Hepatocyte (in vitro differentiated cells): ENCODE results near the gene RO60.

ENCODE experiments used
- EZH2 ChIP-seq: fragments of 200-600 bp; sonication (generic); IDR thresholded peaks from 2 replicates; pipeline ENCODE4 v1.6.1; 2016; ENCODE audit warnings: antibody characterized with exemption, mild to moderate bottlenecking, borderline replicate concordance
- EZH2phosphoT487 ChIP-seq: fragments of 200-600 bp; sonication (generic); IDR thresholded peaks from one replicate; pipeline ENCODE4 v1.6.1; 2018; ENCODE audit warnings: antibody characterized with exemption, mild to moderate bottlenecking, low read depth, moderate library complexity; ENCODE audit not compliant: unreplicated experiment, severe bottlenecking
- TF ChIP-seq, protein P1 (sequence below): fragments of 200-600 bp; sonication (generic); IDR thresholded peaks from 2 replicates; pipeline ENCODE4 v1.5.1; 2016; ENCODE audit warnings: antibody characterized with exemption, mild to moderate bottlenecking; ENCODE audit not compliant: poor library complexity

DNA sequence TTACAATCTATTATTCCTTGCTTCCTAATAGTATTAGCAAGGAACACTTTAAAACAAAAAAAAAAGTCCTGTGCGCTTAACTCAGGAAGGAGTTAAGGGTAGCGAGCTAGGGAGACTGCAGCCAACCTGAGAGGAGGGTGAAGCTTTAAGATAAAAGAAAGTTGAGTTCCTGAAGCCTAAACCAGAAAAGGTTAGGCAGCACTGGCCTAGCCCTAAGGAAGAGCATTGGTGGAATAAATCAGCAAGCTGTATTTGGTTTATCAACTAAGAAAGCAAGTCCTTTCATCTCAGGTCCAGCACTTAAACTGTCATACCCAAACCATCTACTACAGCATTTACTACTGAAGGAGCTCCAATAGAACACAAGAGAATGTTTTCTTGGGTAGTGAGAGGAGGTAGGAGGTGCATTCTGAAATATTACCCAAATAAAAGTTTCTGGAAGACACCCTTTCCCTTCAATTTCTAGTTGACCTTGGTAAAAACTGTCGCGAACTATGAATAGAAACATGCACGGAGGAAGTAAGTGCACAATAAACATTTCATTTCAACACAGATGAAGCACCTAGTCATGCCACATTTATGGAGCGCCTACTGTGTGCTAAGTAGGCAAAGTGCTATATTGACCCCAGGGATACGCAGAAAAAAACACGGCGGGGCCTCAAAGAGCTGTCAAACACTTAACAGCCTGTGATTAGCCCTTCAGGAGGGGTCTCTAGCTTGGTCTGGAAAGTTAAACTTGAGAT is 44.5 kb downstream of the RO60 start:
- TF ChIP-seq, protein P1, sequence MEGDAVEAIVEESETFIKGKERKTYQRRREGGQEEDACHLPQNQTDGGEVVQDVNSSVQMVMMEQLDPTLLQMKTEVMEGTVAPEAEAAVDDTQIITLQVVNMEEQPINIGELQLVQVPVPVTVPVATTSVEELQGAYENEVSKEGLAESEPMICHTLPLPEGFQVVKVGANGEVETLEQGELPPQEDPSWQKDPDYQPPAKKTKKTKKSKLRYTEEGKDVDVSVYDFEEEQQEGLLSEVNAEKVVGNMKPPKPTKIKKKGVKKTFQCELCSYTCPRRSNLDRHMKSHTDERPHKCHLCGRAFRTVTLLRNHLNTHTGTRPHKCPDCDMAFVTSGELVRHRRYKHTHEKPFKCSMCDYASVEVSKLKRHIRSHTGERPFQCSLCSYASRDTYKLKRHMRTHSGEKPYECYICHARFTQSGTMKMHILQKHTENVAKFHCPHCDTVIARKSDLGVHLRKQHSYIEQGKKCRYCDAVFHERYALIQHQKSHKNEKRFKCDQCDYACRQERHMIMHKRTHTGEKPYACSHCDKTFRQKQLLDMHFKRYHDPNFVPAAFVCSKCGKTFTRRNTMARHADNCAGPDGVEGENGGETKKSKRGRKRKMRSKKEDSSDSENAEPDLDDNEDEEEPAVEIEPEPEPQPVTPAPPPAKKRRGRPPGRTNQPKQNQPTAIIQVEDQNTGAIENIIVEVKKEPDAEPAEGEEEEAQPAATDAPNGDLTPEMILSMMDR: no peak
- TF ChIP-seq EZH2 (no peak), EZH2phosphoT487 (no peak)
